ENCODE results near the gene KANTR.

KANTR gene, protein sequence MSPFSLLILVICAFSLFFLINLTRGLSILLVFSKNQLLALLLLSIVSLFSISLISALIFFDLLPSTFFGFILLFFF

DNA sequence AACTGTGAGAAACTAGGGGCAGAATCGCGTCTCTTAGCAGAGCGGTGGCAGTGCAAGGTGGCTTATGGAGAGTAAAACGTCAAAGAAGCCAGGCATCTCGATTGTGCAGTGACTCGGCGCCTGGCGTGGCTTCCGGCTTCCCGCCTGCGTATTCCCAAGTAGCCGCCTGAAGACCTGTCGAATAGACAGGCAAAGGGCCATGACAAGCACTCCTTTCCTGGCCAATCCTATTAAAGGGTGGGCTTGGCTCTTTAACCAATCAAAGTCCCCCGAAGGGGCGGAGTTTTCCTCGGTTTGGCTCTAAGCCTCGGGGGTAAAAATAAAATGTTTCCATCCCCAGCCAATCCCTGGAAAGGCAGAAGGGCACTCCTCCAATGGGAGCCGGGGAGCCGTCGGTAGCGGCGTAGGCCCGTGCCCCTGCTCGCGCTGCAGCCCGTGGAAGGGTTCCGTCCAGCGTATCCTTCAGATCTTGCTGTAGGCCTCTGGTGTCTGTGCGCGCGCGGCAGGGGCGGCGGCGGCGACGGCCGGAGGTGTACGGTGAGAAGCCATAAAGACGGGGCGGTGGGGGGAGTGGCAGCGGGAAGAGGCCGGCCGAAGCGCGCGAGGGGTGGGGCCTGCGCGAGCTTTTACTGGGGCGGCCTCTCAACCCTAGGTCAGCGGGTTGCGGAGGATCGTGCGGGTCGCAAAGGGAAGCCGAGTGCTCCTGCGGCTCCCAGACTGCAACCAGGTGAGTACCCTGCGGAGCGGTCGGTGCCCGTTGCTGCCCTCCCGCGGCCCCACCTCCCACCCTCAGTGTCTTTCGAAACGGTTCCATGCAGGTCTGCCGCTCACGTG lies at the start of gene KANTR:
KANTR (plus strand) TSS at position 395 of the 834 bp plus-strand sequence. CDS start 30,131 bp downstream, outside the sequence.
- intact Hi-C loops (cut with DNase I), result no loop called here
- peak; percentile 73 to 97 (median 76) for DNase-seq

- DNase-seq, result no peak
- intact Hi-C loops (cut with DNase I), result no loop called here
These were observed 48.9 kb upstream of the KANTR start for GRCh38 chrX:53044995-53045394.

DNA sequence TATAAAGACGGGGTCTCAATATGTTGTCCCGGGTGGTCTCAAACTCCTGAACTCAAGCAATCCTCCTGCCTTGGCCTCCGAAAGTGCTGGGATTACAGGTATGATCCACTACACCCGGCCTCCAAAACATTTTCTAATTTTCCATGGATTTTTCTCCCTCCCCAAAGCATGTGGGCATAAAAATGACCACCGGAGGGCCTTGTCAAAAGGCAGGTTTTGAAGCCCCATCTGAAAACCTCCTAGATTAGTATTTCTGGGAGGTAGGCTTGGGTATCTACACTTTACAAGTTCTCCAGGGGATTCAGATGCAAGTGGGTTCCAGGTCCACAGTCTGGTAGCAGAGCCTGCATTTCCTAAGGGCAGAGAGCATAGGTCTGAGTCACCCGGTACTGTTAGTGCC lies 46.7 kb upstream of the KANTR start:
- no peak for DNase-seq
- intact Hi-C loops (cut with DNase I), result no loop called here

GRCh38 chrX:53048169-53049126 lies 45.5 kb upstream of the KANTR start, which contains the start of gene GPR173:
GPR173 (plus strand) TSS chrX:53048789; CDS start chrX:53076622, 27,833 bp downstream.
- intact Hi-C loops (cut with DNase I), result no loop called here
- DNase-seq, result peak; percentile 51 to 95 (median 66)

GRCh38 chrX:53049127-53049517 lies 44.8 kb upstream of the KANTR start:
- intact Hi-C loops (cut with DNase I), result no loop called here
- DNase-seq, result no peak

GRCh38 chrX:53050841-53051240 lies 43.1 kb upstream of the KANTR start:
- no peak for DNase-seq
- intact Hi-C loops (cut with DNase I), result no loop called here

- no peak for DNase-seq
- intact Hi-C loops (cut with DNase I), result no loop called here
These were observed 38.6 kb upstream of the KANTR start for GRCh38 chrX:53055244-53055849.

DNA sequence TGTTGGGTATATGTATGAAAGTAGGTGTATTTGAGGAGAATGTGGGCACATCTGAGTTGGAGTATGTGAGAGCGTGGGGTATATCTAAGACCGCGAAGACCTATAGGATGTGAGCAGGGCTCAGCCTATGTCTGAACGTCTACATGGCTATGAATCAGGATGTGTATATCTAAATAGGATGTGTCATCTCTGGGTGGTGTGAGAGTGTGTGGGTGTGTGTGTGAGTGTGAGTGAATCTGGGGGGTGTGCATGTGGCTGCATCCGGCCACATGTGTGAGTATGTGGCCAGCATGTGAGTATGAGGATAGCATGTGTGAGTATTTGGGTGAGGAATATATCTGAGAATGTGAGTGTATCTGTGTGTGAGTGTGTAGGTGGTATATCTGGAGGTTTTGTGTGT lies 37.6 kb upstream of the KANTR start:
- DNase-seq, result no peak
- intact Hi-C loops (cut with DNase I), result no loop called here

DNA sequence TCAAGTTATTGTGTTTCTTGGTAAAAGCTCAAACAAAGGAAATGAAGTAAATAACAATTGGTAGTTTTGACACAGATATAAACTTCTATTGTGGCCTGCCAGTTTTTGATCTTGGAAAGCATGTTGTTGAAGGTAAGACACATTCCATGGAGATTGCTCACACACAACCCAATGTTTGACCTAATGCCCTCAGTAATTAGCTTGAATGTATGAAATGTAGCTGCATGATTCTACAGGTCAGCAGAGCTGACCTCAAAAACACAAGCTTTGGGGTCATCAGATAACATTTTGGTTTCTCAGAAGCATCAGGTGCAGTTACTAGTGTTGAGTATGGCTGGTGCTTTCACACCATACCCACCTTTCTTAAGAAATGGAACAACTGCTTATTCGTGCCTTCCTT lies 28.8 kb upstream of the KANTR start:
- intact Hi-C loops (cut with DNase I), result no loop called here
- DNase-seq, result no peak

DNA sequence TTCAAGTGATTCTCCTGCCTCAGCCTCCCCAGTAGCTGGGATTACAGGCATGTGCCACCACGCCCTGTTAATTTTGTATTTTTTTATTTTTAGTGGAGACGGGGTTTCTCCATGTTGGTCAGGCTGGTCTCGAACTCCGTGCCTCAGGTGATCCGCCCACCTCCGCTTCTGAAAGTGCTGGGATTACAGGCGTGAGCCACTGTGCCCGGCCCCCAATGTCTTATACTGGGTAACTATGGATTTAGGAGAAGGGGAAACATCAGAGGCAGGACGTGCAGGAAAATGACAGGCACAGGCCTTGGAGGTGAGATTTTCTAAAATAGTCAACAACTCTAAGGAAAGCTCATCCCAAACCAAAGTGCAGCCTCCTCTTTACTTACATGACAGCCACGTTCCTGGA lies 22.9 kb upstream of the KANTR start:
- no peak for DNase-seq
- intact Hi-C loops (cut with DNase I), result no loop called here

DNA sequence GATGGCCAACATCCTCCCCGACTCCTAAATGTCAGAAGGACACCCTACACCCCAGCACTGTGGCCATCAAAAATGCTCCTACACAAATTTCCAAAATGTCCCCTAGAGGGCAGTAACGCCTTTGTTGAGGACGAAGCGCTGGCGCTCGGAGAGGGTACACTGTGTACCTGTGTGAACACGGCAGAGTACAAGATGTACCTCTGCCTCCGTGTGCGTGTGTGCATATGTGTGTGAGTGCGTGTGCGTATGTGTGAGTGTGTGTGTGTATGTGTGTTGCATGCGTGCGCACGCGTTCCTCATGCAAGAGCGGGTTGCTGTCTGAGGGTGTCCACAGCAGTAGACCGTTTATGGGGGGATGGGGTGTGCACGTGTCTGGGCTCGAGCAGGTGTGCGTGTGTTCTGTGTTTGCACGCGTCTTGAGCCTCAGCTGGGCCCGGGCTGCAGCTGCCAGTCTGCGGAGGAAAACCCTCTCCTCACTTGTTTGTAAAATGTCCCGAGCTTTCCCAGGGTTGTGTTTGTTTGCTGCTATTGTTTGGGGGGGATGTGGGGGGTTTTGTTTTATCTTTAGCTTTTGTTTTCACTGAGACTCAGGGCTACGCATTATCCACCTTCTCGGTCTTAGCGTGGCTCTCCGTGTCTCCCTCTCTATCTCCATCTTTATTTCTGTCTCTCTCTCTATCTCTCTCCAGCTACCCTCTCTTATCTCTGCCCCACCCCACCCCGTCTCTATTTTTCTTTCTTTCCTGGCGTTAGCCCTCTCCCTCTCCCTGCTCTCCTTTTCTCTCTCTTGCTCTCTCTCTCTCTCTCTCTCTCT lies 22.1 kb upstream of the KANTR start:
- intact Hi-C loops (cut with DNase I), result no loop called here
- DNase-seq, result peak in 7 of 10 donors; percentile 31 to 88 (median 43)

DNA sequence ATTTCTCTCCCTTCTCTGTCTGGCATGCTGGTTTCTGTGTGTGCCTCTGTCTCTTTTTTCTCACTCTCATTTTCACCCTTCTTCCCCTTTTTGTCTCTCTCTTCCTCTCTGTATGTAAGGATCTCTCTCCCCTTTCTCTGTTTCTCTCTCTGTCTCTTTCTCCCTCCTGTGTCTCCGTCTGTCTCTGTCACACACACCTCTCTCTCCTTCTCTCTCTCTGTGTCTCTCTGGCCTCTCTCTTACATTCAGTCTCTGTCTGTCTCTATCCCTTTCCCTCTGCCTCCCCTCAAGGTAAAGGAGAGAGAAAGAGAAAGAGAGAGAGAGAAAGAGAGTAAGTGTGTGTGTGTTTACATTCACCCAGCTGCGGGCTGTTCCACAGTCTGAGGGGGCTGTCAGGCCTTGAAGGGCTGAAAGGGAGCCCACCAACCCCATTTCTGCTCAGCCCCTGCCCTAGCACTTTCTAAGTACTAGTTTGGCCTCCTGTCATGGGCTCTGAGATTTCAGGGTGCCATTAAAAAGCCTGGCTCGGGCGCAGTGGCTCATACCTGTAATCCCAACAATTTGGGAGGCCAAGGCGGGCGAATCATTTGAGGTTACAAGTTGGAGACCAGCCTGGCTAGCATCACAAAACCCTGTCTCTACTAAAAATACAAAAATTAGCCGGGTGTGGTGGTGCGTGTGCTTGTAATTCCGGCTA lies 21.4 kb upstream of the KANTR start:
- DNase-seq, result no peak
- intact Hi-C loops (cut with DNase I), result no loop called here

DNA sequence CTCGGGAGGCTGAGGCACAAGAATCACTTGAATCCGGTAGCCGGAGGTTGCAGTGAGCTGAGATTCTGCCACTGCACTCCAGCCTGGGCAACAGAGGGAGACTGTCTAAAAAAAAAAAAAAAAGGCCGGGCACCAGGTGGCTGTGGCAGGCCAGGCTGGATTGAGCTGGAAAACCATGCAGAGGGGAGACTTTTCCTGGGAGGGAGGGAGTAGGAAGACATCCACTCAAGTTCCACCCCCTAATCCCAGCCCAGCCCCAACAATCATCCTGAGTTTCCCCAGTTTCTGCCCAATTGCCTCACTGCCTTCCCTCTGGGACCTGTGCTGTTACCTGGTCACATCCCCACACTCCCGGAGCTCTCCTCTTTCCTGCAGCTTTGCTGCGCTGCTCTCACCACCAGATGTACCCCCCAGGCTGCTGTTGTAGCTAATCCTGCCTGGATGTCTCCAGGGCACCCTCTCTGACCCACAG lies 20.8 kb upstream of the KANTR start:
- no peak for DNase-seq
- intact Hi-C loops (cut with DNase I), result no loop called here

GRCh38 chrX:53075011-53075410 lies 18.9 kb upstream of the KANTR start:
- intact Hi-C loops (cut with DNase I), result no loop called here

GRCh38 chrX:53076671-53077070 lies 17.3 kb upstream of the KANTR start:
- no peak for DNase-seq
- intact Hi-C loops (cut with DNase I), result no loop called here

More at GRCh38 chrX:53075011-53075410, 18.9 kb upstream of the KANTR start:
- DNase-seq, result no peak

DNA sequence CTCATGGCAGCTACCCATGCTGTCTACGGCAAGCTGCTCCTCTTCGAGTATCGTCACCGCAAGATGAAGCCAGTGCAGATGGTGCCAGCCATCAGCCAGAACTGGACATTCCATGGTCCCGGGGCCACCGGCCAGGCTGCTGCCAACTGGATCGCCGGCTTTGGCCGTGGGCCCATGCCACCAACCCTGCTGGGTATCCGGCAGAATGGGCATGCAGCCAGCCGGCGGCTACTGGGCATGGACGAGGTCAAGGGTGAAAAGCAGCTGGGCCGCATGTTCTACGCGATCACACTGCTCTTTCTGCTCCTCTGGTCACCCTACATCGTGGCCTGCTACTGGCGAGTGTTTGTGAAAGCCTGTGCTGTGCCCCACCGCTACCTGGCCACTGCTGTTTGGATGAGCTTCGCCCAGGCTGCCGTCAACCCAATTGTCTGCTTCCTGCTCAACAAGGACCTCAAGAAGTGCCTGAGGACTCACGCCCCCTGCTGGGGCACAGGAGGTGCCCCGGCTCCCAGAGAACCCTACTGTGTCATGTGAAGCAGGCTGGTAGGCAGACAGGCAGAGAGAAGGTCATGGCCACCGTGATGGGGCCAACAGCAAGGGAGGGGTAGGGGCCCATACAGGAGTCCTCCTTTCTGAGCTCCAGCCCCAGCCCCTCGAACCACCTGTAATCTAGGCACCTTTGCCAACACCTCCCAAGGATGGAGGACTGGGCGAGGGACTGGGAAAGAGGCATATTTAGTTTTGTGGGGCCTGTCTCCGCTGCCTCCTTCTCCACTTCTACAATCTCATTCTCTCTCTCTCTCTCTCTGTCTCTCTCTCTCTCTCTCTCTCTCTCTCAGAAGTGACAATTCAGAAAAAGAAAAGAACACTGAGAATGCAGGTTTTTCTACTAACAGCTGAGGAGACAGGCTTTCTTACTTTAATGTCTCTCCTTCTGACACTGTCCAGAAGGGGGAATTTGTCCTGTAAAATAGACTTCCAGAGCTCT lies 16.4 kb upstream of the KANTR start:
- peak in 1 of 10 donors; percentile 85 for DNase-seq
- intact Hi-C loops (cut with DNase I), result no loop called here

GRCh38 chrX:53078943-53079342 lies 15.0 kb upstream of the KANTR start:
- no peak for DNase-seq
- intact Hi-C loops (cut with DNase I), result no loop called here

Data from posterior cingulate gyrus (tissue), 11 donors.